ENCODE data around the gene SBF2. TPM values are rescaled to one million over a fixed set of nuclear protein-coding genes. Genes with fewer than 3 reads are reported as not detected.

The SBF2 gene
- polyA plus RNA-seq, 1 donor: 45.4 TPM

DNA sequence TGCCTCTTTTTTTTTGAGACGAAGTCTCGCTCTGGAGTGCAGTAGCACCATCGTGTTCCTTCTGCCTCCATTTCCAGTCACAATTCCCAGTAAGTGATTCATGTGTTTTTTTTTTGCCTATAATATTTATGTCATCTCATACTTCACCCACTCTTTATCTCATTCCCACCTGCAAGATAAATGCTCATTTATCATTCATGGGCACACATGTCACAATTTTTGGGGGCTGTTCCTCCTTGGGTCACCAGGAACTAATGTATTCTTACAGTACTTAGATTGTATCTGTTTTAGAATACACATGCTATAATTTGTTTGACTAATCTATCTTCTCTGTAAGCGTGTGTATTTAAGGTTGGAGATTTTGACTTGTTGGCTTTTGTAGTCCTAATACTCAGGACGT is 407.4 kb downstream of the SBF2 start:
- Histone ChIP-seq H3K9me3 (ENCODE audit: control insufficient read depth, low read depth, low read length) (no peaks in the 10 kb centered on the region), H3K36me3 (ENCODE audit: control insufficient read depth, insufficient read depth, low read length) (peaks cover 2% of the 10 kb centered on the region), H3K4me1 (ENCODE audit: control insufficient read depth, insufficient read depth, low read length) (no peaks in the 10 kb centered on the region), H3K27ac (ENCODE audit: low read length) (no peak overlapping the region), H3K27me3 (ENCODE audit: control insufficient read depth, insufficient read depth, low read length) (no peaks in the 10 kb centered on the region), H3K4me3 (ENCODE audit: low read length) (no peak overlapping the region)
- no peak for DNase-seq
- 100% methylated on average over 2 of the region's 5 CpGs for WGBS (ENCODE audit: insufficient coverage, low lambda C conversion rate)

DNA sequence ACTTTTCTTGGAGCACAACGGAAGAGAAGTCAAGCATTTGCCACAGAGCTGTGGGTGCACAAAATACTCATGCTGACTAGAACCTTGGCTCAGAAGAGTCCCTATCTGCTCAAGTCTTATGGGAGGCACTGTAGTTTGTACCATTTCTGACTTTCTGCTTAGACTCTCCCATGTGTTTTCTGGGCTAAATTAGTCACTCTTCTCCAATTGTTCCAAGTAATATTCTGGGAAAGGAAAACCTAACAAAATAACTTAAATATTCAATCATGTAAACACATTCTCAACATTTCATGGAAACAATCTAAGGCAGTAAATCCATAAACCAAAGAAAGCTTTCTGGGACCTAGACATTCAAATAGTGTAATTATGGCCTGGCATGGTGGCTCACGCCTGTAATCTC is 409.4 kb downstream of the SBF2 start:
- DNase-seq: no peak
- WGBS (ENCODE audit: insufficient coverage, low lambda C conversion rate): no CpG with 5 or more reads among the region's 2 CpGs

DNA sequence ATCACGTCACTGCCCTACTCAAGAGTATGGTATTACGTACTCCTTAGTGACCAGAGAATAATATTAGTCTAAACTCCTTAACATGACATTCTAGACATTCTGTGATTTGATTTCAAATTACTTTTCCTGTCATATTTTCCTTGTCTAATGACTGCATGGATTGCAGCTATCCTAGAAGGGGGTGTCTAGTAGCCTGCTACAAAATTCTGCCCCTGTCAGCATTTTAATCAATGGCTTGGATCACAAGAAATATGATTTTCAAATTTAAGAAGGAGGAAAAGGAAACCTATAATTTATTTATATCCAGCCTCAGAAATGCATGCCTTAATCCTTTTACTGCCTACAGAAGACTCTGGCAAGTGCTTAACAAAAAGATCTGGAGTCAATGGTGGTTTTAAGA is 413.4 kb downstream of the SBF2 start:
- Histone ChIP-seq H3K27me3 (ENCODE audit: control insufficient read depth, insufficient read depth, low read length) (no peaks in the 10 kb centered on the region), H3K4me1 (ENCODE audit: control insufficient read depth, insufficient read depth, low read length) (no peaks in the 10 kb centered on the region), H3K36me3 (ENCODE audit: control insufficient read depth, insufficient read depth, low read length) (peaks cover under 1% of the 10 kb centered on the region), H3K27ac (ENCODE audit: low read length) (no peak overlapping the region), H3K9me3 (ENCODE audit: control insufficient read depth, low read depth, low read length) (no peaks in the 10 kb centered on the region), H3K4me3 (ENCODE audit: low read length) (no peak overlapping the region)
- 87% methylated on average over 2 of the region's 2 CpGs for WGBS (ENCODE audit: insufficient coverage, low lambda C conversion rate)
- no peak for DNase-seq

More for the DNA sequence above, 409.4 kb downstream of the SBF2 start:
- Histone ChIP-seq H3K4me1 (ENCODE audit: control insufficient read depth, insufficient read depth, low read length) (no peaks in the 10 kb centered on the region), H3K27me3 (ENCODE audit: control insufficient read depth, insufficient read depth, low read length) (no peaks in the 10 kb centered on the region), H3K4me3 (ENCODE audit: low read length) (no peak overlapping the region), H3K9me3 (ENCODE audit: control insufficient read depth, low read depth, low read length) (no peaks in the 10 kb centered on the region), H3K27ac (ENCODE audit: low read length) (no peak overlapping the region), H3K36me3 (ENCODE audit: control insufficient read depth, insufficient read depth, low read length) (peaks cover 2% of the 10 kb centered on the region)

DNA sequence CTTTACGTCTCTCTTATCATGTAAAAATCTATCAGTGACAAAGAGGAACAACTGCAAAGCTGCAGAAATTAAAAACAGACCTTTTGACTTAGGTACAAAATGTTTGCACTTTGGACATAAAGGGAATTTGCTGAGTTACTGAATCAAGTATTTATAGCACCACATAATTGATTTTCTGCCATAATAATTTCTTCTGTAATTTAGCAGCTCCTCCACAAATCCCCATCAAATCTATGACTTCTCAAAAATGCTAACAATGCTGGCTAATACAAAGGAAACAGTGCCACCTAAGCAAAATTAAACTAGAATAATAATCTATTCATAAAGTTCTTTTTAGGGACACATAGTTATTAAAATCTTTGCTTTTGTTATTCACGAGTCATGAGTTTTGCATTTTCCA is 415.1 kb downstream of the SBF2 start:
- H3K4me3 ChIP-seq (ENCODE audit: low read length): no peak overlapping the region
- no peaks in the 10 kb centered on the region for H3K36me3 ChIP-seq (ENCODE audit: control insufficient read depth, insufficient read depth, low read length)
- no peaks in the 10 kb centered on the region for H3K4me1 ChIP-seq (ENCODE audit: control insufficient read depth, insufficient read depth, low read length)
- 66% methylated on average over 2 of the region's 2 CpGs for WGBS (ENCODE audit: insufficient coverage, low lambda C conversion rate)
- no peaks in the 10 kb centered on the region for H3K9me3 ChIP-seq (ENCODE audit: control insufficient read depth, low read depth, low read length)
- no peak overlapping the region for H3K27ac ChIP-seq (ENCODE audit: low read length)
- H3K27me3 ChIP-seq (ENCODE audit: control insufficient read depth, insufficient read depth, low read length): no peaks in the 10 kb centered on the region
- no peak for DNase-seq

DNA sequence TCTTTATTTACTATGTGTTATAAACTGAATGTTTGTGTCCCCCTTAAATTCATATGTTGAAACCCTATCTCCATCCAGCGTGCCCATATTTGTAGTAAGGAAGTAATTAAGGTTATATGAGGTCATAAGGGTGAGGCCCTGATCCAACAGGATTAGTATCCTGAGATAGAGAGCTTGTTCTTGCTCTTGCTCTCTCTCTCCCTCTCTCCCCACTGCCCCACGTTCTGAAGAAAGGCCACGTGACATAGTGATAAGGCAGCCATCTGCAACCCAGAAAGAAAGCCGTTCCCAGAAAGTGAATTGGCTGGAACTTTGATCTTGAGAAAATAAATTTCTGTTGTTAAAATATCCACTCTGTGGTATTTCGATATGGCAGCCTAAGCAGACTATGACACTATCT is 417.7 kb downstream of the SBF2 start:
- H3K4me1 ChIP-seq (ENCODE audit: control insufficient read depth, insufficient read depth, low read length): no peaks in the 10 kb centered on the region
- 94% methylated on average over 2 of the region's 5 CpGs for WGBS (ENCODE audit: insufficient coverage, low lambda C conversion rate)
- no peaks in the 10 kb centered on the region for H3K36me3 ChIP-seq (ENCODE audit: control insufficient read depth, insufficient read depth, low read length)
- DNase-seq: no peak
- H3K27me3 ChIP-seq (ENCODE audit: control insufficient read depth, insufficient read depth, low read length): no peaks in the 10 kb centered on the region
- H3K27ac ChIP-seq (ENCODE audit: low read length): no peak overlapping the region
- peaks cover 3% of the 10 kb centered on the region for H3K9me3 ChIP-seq (ENCODE audit: control insufficient read depth, low read depth, low read length)
- no peak overlapping the region for H3K4me3 ChIP-seq (ENCODE audit: low read length)

DNA sequence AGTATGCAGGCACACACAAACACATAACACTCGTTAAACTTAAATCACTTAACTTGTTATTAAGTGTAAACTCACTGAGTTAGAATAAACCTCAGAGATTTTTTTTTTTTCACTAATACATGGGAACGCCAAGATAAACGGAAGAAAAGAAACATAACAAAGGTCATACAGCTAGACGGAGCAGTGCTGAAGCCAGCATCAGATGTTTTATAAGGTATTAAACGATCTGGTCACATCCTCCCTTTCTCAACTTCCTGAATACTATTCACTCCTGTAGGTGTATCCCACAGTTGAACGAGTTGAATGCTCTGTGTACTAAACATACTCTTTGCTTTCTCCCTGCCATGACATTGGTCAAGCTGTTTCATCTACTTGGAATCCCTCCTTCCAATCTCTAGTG is 418.2 kb downstream of the SBF2 start:
- Histone ChIP-seq H3K27me3 (ENCODE audit: control insufficient read depth, insufficient read depth, low read length) (no peaks in the 10 kb centered on the region), H3K4me3 (ENCODE audit: low read length) (no peak overlapping the region), H3K27ac (ENCODE audit: low read length) (no peak overlapping the region), H3K9me3 (ENCODE audit: control insufficient read depth, low read depth, low read length) (peaks cover 3% of the 10 kb centered on the region), H3K4me1 (ENCODE audit: control insufficient read depth, insufficient read depth, low read length) (no peaks in the 10 kb centered on the region), H3K36me3 (ENCODE audit: control insufficient read depth, insufficient read depth, low read length) (no peaks in the 10 kb centered on the region)
- 60% methylated on average over 1 of the region's 6 CpGs for WGBS (ENCODE audit: insufficient coverage, low lambda C conversion rate)
- DNase-seq: no peak

DNA sequence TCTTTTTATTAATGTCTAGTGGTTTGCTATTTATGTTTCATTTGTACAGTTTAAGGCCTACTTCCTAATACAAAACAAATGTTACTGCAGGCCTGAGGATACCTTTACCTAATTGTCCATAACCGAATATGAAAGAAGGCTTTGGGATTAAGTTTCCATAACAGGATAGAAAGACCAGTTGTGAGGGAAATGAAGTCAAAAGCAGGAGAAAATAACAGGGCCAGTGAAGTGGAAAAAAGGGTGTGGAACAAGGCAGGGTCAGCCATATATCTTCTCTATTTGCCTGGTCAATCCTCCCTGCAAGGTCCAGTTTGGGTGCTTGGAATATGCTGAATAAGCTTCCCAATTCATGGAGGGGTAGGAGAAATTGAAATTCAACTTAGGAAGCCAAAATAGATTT is 418.6 kb downstream of the SBF2 start:
- no peak for DNase-seq
- WGBS (ENCODE audit: insufficient coverage, low lambda C conversion rate): no CpG with 5 or more reads among the region's 1 CpG
- H3K36me3 ChIP-seq (ENCODE audit: control insufficient read depth, insufficient read depth, low read length): no peaks in the 10 kb centered on the region
- no peaks in the 10 kb centered on the region for H3K4me1 ChIP-seq (ENCODE audit: control insufficient read depth, insufficient read depth, low read length)
- no peak overlapping the region for H3K27ac ChIP-seq (ENCODE audit: low read length)
- H3K4me3 ChIP-seq (ENCODE audit: low read length): no peak overlapping the region
- no peaks in the 10 kb centered on the region for H3K27me3 ChIP-seq (ENCODE audit: control insufficient read depth, insufficient read depth, low read length)
- H3K9me3 ChIP-seq (ENCODE audit: control insufficient read depth, low read depth, low read length): peaks cover 3% of the 10 kb centered on the region

DNA sequence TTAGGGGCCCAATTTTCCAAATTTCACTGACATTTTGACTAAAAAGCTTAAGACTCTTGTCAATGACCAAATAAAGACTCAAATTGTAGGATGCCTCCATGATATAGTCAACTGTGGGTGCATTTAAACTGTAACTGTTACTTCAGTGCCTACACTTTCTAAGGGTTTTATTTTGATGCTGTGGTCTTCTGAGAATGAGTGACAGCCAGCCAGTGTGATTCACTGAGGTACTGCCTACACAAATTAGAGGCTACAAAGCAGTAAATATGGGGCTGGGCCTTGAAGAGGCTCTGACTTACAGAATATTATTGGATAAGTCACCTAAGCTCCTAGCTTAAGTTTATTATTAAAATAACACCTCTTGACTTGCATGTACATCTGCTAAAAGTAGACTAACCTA is 419.6 kb downstream of the SBF2 start:
- H3K27ac ChIP-seq (ENCODE audit: low read length): no peak overlapping the region
- no peaks in the 10 kb centered on the region for H3K36me3 ChIP-seq (ENCODE audit: control insufficient read depth, insufficient read depth, low read length)
- DNase-seq: no peak
- H3K4me3 ChIP-seq (ENCODE audit: low read length): no peak overlapping the region
- no peaks in the 10 kb centered on the region for H3K4me1 ChIP-seq (ENCODE audit: control insufficient read depth, insufficient read depth, low read length)
- no peaks in the 10 kb centered on the region for H3K27me3 ChIP-seq (ENCODE audit: control insufficient read depth, insufficient read depth, low read length)
- H3K9me3 ChIP-seq (ENCODE audit: control insufficient read depth, low read depth, low read length): peaks cover 3% of the 10 kb centered on the region

DNA sequence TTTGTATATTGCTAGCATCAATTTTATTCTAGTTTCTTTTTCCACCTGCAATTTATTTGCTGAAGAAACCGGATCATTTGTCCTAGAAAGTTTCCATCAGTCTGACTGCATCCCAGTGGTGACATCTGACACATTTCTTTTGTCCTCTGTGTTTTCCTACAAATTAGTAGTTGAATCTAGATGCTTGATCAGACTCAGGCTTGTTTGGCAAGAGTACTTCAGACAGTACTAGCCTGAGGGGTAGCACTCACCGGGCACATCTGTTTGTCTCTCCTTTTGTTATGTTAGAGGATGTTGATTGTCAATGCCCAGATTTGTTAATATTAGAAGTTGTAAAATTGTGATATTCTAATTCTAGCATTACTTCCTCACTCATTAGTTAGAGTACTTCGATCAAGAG is 425.4 kb downstream of the SBF2 start:
- no peaks in the 10 kb centered on the region for H3K4me1 ChIP-seq (ENCODE audit: control insufficient read depth, insufficient read depth, low read length)
- WGBS (ENCODE audit: insufficient coverage, low lambda C conversion rate): 80% methylated on average over 1 of the region's 3 CpGs

DNA sequence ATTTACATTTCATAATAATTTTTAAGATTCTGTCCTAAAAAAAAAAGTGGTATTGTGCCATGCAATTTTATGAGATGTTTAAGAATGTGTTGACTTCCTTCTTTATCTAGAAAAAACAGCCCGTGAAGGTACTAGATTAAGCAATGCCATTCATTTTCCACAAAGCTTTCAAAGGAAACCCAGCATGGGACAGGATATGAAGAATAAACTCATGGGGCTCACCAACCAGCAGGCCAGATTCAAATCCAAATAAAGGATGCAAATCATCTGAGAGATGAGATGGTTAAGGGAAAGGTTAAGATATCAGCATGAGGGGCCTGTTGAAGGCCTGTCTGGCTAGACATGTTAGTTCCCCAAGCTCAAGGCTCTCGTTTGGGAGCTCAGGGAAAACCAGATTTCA is 431.0 kb downstream of the SBF2 start:
- no peaks in the 10 kb centered on the region for H3K27me3 ChIP-seq (ENCODE audit: control insufficient read depth, insufficient read depth, low read length)

More for the DNA sequence above, 425.4 kb downstream of the SBF2 start:
- H3K36me3 ChIP-seq (ENCODE audit: control insufficient read depth, insufficient read depth, low read length): no peaks in the 10 kb centered on the region
- H3K27me3 ChIP-seq (ENCODE audit: control insufficient read depth, insufficient read depth, low read length): no peaks in the 10 kb centered on the region
- H3K4me3 ChIP-seq (ENCODE audit: low read length): no peak overlapping the region
- peaks cover 3% of the 10 kb centered on the region for H3K9me3 ChIP-seq (ENCODE audit: control insufficient read depth, low read depth, low read length)
- DNase-seq: no peak
- H3K27ac ChIP-seq (ENCODE audit: low read length): no peak overlapping the region

DNA sequence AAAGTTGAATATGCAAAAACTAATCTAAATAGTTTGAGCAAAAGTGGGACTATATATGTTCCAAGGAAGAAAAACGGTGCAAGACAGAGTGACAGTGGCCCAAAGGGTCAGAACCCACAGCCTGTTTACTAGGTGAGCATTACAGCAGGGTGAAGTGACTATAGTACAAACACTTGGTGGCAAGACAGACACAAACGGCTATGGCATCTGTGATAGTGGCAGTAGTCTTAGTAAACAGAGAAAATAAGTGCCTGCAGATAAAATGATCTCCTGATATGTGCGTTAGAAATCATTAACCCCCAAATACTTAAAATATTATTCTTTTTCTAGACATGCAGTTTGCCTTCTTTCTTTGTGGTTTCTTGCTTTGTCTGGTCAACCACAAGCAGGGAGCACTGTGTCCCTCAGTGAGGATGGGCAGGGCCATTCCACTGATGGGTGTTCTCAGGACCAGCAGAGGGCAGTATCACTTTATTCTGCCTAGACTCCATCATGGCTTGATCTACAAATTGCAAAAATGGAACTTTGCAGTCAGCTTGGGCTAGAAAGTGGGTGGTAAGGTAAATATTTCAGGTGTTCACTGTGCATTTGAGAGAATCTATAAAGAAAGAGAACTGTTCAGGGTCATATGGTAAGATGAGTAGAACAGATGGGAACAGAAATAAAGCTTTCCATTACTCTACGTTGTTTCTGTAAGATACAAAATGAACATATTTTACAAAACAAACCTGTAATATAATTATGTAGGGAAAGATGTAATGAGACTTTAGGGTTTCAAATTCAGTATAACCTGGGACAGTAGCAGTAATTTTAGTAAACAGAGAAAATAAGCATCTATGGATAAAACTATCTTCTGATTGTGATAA is 431.9 kb downstream of the SBF2 start:
- H3K27me3 ChIP-seq (ENCODE audit: control insufficient read depth, insufficient read depth, low read length): no peaks in the 10 kb centered on the region
- no peak overlapping the region for H3K4me3 ChIP-seq (ENCODE audit: low read length)
- no peaks in the 10 kb centered on the region for H3K9me3 ChIP-seq (ENCODE audit: control insufficient read depth, low read depth, low read length)
- H3K4me1 ChIP-seq (ENCODE audit: control insufficient read depth, insufficient read depth, low read length): no peaks in the 10 kb centered on the region
- no peaks in the 10 kb centered on the region for H3K36me3 ChIP-seq (ENCODE audit: control insufficient read depth, insufficient read depth, low read length)
- peak; percentile 23 to 39 for DNase-seq
- 67% methylated on average over 1 of the region's 4 CpGs for WGBS (ENCODE audit: insufficient coverage, low lambda C conversion rate)
- no peak overlapping the region for H3K27ac ChIP-seq (ENCODE audit: low read length)

More for the DNA sequence above, 431.0 kb downstream of the SBF2 start:
- no peak for DNase-seq
- H3K9me3 ChIP-seq (ENCODE audit: control insufficient read depth, low read depth, low read length): no peaks in the 10 kb centered on the region
- no peaks in the 10 kb centered on the region for H3K4me1 ChIP-seq (ENCODE audit: control insufficient read depth, insufficient read depth, low read length)
- WGBS (ENCODE audit: insufficient coverage, low lambda C conversion rate): no CpG with 5 or more reads among the region's 2 CpGs
- no peak overlapping the region for H3K27ac ChIP-seq (ENCODE audit: low read length)
- no peak overlapping the region for H3K4me3 ChIP-seq (ENCODE audit: low read length)
- H3K36me3 ChIP-seq (ENCODE audit: control insufficient read depth, insufficient read depth, low read length): no peaks in the 10 kb centered on the region
